Measurements from ENCODE around the gene ZBTB7C. TPM values are rescaled to one million over a fixed set of nuclear protein-coding genes. Genes with fewer than 3 reads are reported as not detected.

ZBTB7C gene
- total RNA-seq, 1 experiment from 2014 or later, result 0.35 TPM

- no peak for DNase-seq (ENCODE audit: extremely low read depth, low read depth)
Measured at GRCh38 chr18:48106976-48107781, 302.0 kb downstream of the ZBTB7C start.

GRCh38 chr18:48106498-48106897 is 302.7 kb downstream of the ZBTB7C start:
- no peak for DNase-seq (ENCODE audit: extremely low read depth, low read depth)

DNA sequence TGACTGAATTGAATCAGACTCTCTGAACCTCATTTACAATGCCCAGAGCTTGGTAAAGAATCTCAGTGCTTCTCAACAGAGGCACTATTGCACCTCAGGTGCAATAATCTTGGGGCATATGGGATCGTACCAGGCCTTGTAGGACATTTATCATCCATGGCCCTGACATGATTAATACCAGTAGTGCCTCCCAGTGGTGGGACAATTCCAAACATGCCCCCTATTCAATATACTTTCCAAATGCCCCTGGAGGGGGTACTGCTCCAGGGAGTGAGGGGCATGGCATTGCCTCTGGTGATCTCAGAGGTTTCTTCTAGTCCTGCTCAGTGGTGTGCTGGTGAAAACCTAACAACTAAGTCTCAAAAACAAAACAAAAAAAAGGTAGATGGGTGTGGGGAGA is 303.9 kb downstream of the ZBTB7C start:
- no peak for DNase-seq (ENCODE audit: extremely low read depth, low read depth)

GRCh38 chr18:48104705-48105104 is 304.5 kb downstream of the ZBTB7C start:
- no peak for DNase-seq (ENCODE audit: extremely low read depth, low read depth)

DNA sequence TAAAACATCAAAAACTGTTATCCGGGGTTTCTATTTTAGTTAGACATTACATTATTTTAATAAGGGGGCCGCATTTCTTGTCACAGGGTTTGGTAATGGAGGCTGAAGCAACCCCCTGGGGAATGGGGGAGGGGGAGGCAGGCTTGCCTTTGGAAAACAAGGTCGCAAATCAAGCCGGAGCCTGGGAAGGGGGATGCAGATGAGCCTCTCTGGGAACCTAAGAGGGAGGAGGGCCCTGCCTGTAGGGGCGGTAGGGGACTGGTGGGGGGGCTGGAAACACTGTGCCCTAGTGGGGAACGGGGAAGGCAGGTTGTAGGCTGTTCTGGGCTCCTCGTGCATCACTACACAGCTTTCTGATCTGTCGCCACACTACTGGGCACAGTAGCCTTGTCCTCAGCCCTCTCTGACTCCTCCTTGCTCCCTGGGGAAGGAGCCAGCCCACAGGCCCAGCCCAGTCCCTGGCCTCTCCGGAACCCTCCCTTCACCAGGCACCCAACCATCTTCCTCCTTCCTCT is 308.5 kb downstream of the ZBTB7C start:
- DNase-seq (ENCODE audit: extremely low read depth, low read depth), result no peak

DNA sequence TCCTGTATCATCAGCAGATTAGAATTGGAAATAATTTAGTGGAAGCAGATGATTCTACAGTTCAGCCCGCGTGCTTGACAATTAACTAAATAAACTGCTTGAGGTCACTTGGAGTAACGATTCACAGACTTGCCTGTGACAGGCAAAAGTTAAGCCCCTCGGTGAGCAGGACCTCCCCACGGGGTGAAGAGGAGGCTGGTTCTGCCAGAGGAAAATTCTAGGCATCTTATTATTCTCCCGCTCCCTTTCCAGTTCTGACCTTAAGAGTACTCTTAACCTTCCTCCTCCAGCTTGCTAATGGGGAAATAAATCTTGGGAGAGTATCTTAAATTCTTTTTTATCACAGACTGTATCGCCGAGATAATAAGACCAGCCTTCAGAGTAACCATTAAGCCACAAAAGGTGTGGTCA is 309.0 kb downstream of the ZBTB7C start:
- no peak for DNase-seq (ENCODE audit: extremely low read depth, low read depth)

- no peak for DNase-seq (ENCODE audit: extremely low read depth, low read depth)
Measured at GRCh38 chr18:48099481-48100164, 309.6 kb downstream of the ZBTB7C start.

GRCh38 chr18:48098538-48098937 is 310.6 kb downstream of the ZBTB7C start:
- DNase-seq (ENCODE audit: extremely low read depth, low read depth), result no peak

DNA sequence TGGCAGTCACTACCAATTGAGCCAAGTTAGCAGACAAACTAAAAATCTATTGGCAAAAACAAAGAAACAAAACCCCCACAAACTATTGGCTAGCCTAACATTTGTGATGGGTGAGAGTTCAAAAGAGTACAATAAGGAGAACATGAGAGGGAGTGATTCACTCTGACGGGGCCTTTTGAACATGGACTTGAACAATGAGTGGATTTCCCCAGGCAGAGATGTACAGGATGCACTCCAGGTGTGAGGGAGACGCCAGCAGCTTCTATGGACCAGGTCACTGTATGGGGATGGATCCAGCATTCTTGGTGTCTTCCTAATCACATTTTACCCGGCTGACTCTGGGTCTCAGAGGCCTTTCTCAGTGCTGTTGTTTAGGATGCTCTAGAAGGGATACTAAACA is 311.2 kb downstream of the ZBTB7C start:
- DNase-seq (ENCODE audit: extremely low read depth, low read depth), result no peak

DNA sequence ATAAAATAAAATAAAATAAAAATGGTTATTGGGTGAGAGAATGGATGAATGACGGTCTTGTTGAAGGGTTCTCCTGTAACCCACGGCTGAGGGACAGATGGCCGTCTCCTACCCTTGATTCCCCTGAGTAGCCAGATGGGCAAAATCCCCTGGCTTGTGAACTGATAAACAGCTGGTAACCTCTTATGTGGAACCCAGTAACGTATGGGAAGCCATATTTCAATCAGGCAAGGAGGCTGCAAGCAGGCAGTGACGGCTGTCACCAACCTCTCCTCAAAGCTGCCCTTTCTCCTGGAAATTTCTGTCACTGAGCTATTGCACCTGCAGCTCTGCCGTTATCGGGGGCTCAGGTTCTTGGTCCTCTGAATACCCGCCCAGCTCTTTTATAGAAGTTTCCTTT is 313.5 kb downstream of the ZBTB7C start:
- DNase-seq (ENCODE audit: extremely low read depth, low read depth), result no peak

GRCh38 chr18:48093104-48093503 is 316.1 kb downstream of the ZBTB7C start:
- DNase-seq (ENCODE audit: extremely low read depth, low read depth), result no peak

DNA sequence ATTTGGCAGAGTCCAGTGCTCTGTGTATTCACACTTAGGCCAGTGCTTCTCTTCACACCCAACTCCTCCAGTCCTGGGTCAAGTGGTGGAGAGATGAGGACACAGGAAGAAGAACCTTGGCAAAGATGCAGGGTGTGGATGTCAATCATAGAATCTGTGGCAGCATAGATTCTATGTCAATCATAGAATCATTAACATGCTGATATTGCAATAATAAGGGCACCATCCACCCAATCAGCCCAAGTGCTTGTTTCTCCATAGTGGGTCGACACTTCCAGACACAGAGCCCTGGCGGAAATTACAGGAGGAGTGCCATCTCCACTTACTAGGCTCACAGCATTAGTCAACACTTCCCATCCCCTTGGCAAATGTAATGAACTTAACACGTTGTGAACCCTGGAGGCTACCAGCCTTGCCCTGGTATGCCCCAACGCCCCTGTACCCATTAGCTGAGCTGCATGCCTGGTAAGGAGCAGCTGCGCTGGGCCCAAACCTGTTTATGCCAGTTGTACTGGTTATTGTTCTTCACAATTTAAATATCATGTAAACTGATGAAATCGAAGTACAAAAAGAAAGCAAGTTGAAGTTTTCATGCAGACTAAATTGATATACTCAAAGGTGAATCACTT is 317.2 kb downstream of the ZBTB7C start:
- DNase-seq (ENCODE audit: extremely low read depth, low read depth), result no peak

- no peak for DNase-seq (ENCODE audit: extremely low read depth, low read depth)
Measured at GRCh38 chr18:48090702-48091101, 318.5 kb downstream of the ZBTB7C start.

- DNase-seq (ENCODE audit: extremely low read depth, low read depth), result no peak
Measured at GRCh38 chr18:48090021-48090420, 319.2 kb downstream of the ZBTB7C start.

GRCh38 chr18:48085781-48086487 is 323.2 kb downstream of the ZBTB7C start:
- no peak for DNase-seq (ENCODE audit: extremely low read depth, low read depth)

GRCh38 chr18:48084858-48085257 is 324.3 kb downstream of the ZBTB7C start:
- no peak for DNase-seq (ENCODE audit: extremely low read depth, low read depth)

GRCh38 chr18:48084041-48084757 is 325.0 kb downstream of the ZBTB7C start:
- DNase-seq (ENCODE audit: extremely low read depth, low read depth), result no peak

DNA sequence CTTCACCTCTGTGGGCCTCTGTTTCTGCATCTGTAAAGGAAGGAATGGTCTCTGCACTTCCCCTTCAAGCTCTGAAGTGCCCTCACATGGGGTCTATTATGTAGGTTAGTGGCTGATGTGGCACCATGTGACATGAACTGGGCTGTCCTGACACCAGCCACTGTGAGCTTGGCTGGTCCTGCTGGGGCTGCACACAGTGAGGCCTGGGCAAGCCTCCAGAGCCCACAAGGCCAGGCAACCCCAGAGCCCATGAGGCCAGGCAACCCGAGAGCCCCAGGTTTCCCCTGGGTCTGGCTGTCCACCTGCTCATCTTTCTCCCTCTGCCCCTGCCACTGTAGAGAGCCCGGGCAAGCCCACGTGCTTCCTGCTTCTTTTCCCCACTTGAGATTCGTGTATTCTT is 328.6 kb downstream of the ZBTB7C start:
- DNase-seq (ENCODE audit: extremely low read depth, low read depth), result no peak

- DNase-seq (ENCODE audit: extremely low read depth, low read depth), result no peak
Measured at GRCh38 chr18:48079885-48080284, 329.3 kb downstream of the ZBTB7C start.

DNA sequence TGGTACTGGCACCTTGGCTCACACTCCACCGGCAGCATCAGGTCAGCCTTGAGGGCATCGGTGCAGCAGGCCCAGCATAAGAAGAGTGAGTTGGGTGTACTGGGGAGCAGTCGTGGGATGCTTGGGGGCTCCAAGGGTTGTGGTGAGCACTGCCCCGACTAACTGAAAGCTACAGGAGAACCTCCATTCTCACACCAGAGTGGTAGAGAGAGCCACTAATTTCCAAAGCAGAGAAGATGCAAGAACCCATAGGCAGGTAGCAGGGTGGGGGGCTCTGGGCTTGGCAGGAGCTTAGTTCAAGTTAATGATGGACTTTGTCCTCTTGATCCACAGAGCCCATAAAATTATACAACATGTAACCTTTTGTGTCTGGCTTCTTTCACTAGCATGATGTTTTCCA is 330.7 kb downstream of the ZBTB7C start:
- no peak for DNase-seq (ENCODE audit: extremely low read depth, low read depth)

All from NCI-H460 (cell line).